IPS DF 4.7 (cell line): ENCODE results near the gene ATXN7L1.
"Not testable (repeated sequence)": the region's sequence is repeated elsewhere in the genome, so short reads cannot be mapped to it uniquely, and the experiment has no call there.

Experiments used
- DNase-seq: peaks from one replicate; pipeline ENCODE4 v3.0.0-alpha.2; 2013; ENCODE audit warnings: low spot score; ENCODE audit errors: extremely low read depth

ATXN7L1 gene

DNA sequence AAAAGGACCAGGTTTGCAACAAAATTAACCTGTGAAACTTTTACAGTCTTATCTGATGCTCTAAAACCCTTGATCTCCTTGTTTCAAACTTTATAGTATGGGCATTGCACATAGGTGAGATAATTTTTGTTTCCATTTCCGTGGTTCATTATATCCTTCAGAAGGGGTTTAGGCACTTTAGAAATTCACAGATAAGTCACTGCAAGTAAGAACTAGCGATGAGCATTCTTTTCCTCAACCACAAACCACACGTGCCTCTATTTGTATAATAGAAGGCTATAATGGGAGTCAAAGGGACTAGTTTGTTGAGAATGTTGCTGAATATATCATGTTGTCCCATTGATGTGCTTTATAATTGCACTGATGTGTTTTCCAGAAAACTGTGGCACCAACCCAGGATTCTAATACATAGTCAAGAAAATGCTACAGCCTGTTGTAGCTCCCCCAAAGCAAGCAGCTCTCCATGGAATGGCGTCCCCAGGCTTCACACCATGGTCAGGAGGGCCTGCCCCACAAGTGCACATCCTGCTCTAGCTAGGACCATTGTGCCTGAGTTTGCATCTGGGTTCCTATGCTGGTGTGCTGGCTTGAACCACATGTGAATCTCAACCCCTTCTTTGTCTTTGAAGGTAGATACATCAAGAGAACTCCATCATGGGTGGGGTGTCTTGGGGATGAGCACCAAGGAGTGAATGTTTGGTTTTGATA lies 14.0 kb upstream of the ATXN7L1 start:
- no peak for DNase-seq

DNA sequence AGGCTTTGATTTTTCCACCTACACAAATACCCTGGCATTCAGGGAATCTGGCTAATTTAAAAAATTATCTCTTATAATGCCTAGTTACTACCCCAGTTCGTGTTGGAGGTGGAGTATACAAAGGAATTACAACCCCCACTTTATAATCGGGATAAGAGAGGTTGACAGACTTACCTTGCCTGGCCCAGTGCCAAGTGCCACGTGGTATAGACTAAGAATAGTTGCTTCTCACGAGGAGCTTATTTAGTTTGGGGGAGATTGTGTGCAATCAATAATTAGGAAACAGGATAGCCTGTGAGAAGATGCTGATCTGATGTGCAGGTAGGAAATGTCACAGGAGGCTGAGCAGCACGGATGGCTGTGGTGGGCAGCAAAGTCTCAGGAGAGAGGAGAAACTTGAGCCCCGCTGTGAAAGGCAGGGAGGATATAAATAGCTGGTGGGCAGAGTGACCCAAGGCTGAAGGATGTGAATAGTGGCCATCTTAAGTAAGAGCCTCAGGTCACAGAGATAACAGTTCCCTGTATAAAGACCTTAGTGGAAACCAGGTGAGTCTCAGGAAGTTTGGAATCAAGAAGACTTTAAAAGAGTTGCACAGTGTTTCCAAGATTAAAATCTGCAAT lies 11.3 kb upstream of the ATXN7L1 start:
- no peak for DNase-seq

GRCh38 chr7:105886776-105887175 lies 10.4 kb upstream of the ATXN7L1 start:
- no peak for DNase-seq

DNA sequence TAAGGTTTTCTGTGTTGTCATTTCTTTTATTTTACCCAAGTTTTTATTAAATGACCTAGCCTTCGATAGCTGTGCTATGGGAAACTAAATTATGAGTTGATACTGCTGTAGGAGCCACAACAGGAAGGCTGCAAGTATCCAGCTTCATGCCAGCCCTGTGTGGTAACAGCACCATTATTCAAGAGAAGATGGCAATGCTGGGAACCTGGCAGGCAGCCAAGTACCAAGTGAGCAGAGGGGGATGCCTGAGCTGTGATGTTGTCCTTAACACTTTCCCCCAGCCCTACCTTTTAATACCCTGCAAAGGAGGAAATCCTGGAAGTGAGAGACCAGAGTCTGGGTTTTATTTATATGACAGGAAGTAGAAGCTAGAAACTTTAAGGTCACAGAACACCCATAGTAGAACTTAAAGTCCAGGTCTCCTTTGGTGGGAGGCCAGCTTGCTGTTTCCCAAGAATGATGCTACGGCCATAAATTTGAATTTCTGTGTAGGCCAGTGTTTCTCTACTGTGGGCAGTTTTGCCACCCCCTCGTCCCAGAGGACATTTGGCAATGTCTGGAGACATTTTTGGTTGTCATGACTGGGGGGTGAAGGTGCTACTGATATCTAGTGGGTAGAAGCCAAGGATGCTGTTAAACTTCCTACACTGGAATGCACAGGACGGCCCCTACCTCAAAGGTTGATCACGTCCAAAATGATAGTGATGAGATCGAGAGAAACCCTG lies 9.2 kb upstream of the ATXN7L1 start:
- no peak for DNase-seq

DNA sequence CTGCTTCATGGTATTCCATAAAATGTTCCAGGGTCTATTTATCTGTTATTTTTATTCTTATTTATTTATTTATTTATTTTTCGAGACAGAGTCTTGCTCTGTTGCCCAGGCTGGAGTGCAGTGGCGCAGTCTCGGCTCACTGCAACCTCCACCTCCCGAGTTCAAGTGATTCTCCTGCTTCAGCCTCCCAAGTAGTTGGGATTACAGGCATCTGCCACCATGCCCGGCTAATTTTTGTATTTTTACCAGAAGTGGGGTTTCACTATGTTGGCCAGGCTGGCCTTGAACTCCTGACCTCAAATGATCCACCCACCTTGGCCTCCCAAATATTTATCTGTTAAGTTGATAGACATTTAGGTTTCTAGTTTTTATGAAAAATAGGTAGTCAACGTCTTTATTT lies 6.8 kb upstream of the ATXN7L1 start:
- DNase-seq = not testable (repeated sequence)

- DNase-seq = no peak
Observed at GRCh38 chr7:105881439-105881838, 5.0 kb upstream of the ATXN7L1 start.

DNA sequence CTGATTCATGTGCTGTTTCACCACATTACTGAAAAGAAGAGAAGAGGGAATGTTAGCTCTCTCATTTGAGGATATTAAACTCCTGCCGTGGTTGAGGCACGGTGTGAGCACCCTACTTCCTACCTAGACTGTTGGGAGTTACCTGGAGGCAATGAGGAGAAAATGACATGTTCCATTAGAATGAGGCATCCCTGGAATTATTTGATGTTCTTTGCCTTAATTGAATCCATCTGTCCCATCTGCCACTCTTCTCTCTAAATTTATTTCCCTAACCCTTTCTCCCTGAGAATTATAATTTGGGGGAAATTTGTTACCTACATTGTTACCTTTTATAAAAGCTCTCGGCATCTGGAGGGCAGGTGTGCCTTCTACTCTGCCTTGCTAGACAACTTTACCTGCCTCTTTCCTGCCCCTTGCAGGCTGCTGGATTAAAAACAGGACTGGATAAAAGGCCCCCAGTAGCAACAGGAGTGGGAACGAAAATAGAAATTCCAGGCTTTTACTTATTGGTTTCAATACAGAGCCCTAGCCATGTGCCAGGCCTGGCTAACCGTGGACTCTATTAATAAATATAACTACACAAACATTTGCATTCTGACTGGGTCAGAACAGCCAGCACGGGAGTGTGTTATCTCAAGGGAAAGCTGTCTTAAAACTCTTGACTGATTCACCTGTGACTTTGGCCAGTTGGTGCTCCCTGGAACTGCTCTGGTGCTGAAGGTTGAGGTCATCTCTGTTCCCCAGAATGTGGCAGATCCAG lies 4.4 kb upstream of the ATXN7L1 start:
- DNase-seq = no peak

DNA sequence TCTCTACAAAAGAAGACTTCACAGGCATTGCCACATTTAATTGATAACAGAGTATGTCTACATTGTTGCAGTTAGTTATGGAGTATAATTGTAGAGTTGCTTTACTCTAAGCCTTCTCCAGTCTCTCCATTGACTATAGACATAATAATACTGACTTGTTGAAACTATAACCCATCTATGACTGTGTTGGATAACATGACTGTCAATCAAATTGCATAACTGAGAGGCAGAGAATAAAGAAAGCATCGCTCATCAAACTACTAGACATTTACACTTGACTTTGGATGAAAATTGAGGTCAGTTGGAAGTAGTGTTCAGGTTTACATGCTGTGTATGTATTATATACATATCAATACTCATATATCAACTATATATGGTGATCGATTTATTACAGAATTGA lies 3.4 kb upstream of the ATXN7L1 start:
- DNase-seq = no peak

DNA sequence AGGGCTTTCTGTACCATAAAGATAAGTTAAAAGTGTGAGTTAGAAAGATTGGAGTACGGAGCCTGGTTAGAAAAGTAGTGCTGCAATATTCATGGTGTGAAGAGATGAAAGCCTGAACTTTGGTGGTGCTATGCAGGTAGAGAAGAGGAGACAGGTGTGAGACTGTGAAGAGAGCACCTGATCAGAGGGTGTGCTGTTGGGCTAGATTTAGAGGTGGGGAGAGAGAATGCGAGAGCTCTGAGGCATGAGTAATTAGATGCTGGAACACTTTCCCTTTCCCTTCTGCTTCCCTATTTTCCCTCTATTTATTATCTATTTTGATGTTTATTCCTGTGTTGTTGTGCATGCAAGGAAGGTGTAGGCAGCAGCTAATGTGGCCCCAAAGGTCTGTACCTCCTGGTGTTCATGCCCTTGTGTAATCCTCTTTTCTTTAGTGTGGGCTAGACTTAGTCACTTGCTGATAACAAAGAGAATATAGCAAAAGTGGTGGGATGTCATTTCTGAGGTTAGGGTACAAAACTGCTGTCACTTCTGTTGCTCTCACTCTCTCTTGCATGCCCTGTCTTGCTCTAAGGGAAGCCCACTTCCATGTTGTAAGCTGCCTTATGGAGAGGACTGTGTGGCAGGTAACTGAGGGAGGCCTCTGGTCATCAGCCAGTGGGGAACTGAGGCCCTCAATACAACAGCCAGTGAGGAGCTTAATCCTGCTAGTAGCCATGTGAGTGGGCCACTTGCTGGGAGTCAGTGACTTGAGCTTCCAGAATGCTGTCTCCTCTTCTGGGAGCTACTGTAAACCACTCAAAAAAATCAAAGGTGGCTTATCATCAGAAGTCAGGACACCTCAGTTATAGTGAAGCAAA lies 2.6 kb upstream of the ATXN7L1 start:
- DNase-seq = no peak

GRCh38 chr7:105877736-105878135 lies 1.3 kb upstream of the ATXN7L1 start:
- no peak for DNase-seq

- no peak for DNase-seq
Observed at GRCh38 chr7:105876964-105877601, 684 bp upstream of the ATXN7L1 start.

- DNase-seq = no peak
Observed at GRCh38 chr7:105875505-105875904, 894 bp downstream of the ATXN7L1 start.

GRCh38 chr7:105874055-105874454 lies 2.3 kb downstream of the ATXN7L1 start:
- no peak for DNase-seq

DNA sequence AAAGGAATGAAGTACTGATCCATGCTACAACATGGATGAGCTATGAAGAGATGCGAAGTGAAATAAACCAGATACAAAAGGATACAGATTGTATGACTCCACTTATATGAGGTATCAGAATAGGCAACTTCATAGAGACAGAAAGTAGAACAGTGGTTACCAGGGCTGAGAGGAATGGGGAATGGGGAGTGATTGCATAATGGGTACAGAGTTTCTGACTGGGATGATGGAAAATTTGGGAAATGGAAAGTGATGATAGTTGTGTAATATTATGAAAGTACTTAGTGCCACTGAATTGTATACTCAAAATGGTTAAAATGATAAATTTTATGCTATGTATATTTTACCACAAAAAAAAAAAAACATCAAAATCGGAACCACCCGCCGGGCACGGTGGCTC lies 3.9 kb downstream of the ATXN7L1 start:
- DNase-seq = no peak

DNA sequence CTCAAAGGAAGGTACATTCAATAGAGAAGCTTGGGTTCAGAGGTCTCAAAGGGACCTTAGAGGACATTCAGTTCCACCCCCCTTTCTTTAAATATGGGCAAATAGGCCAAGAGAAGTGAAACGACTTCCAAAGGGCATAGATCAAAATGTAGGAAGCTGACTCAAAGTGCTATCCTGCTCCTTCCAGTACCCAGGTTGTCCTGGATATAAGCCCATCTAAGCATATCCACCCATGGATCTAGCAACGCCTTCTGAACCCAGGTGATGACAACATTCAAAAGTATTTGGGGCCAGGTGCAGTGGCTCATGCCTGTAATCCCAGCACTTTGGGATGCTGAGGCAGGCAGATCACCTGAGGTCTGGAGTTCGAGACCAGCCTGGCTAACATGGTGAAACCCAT lies 5.3 kb downstream of the ATXN7L1 start:
- no peak for DNase-seq

GRCh38 chr7:105866102-105866801 lies 10.1 kb downstream of the ATXN7L1 start:
- no peak for DNase-seq

GRCh38 chr7:105863876-105864275 lies 12.5 kb downstream of the ATXN7L1 start:
- DNase-seq = no peak

GRCh38 chr7:105862770-105863169 lies 13.6 kb downstream of the ATXN7L1 start:
- no peak for DNase-seq

GRCh38 chr7:105862276-105862675 lies 14.1 kb downstream of the ATXN7L1 start:
- no peak for DNase-seq

DNA sequence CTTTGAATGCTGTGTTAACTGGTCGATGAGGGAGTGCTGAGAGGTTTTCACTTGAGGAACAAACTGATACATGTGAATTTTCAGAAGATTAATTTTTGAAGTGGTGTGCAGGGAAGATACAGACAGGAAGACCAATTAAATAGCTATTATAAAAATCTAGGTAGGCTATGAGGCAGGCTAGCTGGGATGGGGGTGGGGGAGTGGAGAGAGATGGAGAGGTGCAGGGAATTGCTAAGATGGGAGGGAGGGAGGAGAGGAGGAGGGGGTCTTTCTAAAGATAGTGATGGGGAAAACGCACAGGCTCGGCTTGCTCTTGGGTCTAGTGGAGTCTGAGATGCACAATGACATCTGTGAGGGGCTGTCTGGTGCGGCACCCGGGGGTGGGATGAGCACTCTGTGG lies 15.2 kb downstream of the ATXN7L1 start:
- DNase-seq = no peak
